Measurements from ENCODE around the gene PTGES2.

DNA sequence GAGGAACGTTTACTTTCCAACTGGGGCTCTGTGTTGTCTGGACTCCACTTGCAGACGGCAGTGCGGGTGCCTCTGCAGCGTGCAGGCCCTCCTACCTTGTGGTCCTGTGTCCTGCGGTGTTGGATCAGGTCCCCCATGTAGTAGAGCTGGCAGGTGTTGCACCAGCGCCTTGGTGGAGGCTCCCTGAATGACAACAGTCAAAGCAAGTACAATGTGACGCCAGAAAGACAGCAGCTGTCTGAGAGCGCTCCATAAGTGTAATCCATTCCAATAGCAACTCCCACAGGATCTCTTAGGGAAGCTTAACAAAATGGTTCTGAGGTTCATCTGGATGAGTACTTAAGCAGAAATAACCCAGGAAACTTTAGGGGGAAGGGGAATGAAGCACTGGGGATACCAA, 42.4 kb upstream of the PTGES2 start:
- TF ChIP-seq OSR1 (CRISPR knock-in tag; IDR thresholded peaks at IDR 0.05) (no peak), ZFP3 (CRISPR knock-in tag; IDR thresholded peaks at IDR 0.05) (no peak), BACH2 (CRISPR knock-in tag; IDR thresholded peaks at IDR 0.05; ENCODE audit: borderline replicate concordance) (no peak), ZNF565 (CRISPR knock-in tag; conservative IDR thresholded peaks at IDR 0.05; ENCODE audit: low read depth) (no peak), RARB (CRISPR knock-in tag; IDR thresholded peaks at IDR 0.05) (no peak), ZFP30 (CRISPR knock-in tag; IDR thresholded peaks at IDR 0.05) (no peak)
- TF ChIP-seq, protein P1, sequence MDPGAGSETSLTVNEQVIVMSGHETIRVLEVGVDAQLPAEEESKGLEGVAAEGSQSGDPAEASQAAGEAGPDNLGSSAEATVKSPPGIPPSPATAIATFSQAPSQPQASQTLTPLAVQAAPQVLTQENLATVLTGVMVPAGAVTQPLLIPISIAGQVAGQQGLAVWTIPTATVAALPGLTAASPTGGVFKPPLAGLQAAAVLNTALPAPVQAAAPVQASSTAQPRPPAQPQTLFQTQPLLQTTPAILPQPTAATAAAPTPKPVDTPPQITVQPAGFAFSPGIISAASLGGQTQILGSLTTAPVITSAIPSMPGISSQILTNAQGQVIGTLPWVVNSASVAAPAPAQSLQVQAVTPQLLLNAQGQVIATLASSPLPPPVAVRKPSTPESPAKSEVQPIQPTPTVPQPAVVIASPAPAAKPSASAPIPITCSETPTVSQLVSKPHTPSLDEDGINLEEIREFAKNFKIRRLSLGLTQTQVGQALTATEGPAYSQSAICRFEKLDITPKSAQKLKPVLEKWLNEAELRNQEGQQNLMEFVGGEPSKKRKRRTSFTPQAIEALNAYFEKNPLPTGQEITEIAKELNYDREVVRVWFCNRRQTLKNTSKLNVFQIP (CRISPR knock-in tag; IDR thresholded peaks at IDR 0.05; ENCODE audit: borderline replicate concordance, low read depth) = no peak
- TF ChIP-seq, protein P2, sequence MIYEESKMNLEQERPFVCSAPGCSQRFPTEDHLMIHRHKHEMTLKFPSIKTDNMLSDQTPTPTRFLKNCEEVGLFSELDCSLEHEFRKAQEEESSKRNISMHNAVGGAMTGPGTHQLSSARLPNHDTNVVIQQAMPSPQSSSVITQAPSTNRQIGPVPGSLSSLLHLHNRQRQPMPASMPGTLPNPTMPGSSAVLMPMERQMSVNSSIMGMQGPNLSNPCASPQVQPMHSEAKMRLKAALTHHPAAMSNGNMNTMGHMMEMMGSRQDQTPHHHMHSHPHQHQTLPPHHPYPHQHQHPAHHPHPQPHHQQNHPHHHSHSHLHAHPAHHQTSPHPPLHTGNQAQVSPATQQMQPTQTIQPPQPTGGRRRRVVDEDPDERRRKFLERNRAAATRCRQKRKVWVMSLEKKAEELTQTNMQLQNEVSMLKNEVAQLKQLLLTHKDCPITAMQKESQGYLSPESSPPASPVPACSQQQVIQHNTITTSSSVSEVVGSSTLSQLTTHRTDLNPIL (CRISPR knock-in tag; IDR thresholded peaks at IDR 0.05; ENCODE audit: low read depth) = no peak

All from SK-N-SH treated with all-trans-retinoic acid at 6 μM for 48 hours (cell line).